COR-L47 (cell line): ENCODE measurements around the gene LMCD1.

ENCODE experiments used
- DNase-seq: peaks from one replicate; lab custom pipeline; 2025; lab: John Stamatoyannopoulos, UW

LMCD1 gene

DNA sequence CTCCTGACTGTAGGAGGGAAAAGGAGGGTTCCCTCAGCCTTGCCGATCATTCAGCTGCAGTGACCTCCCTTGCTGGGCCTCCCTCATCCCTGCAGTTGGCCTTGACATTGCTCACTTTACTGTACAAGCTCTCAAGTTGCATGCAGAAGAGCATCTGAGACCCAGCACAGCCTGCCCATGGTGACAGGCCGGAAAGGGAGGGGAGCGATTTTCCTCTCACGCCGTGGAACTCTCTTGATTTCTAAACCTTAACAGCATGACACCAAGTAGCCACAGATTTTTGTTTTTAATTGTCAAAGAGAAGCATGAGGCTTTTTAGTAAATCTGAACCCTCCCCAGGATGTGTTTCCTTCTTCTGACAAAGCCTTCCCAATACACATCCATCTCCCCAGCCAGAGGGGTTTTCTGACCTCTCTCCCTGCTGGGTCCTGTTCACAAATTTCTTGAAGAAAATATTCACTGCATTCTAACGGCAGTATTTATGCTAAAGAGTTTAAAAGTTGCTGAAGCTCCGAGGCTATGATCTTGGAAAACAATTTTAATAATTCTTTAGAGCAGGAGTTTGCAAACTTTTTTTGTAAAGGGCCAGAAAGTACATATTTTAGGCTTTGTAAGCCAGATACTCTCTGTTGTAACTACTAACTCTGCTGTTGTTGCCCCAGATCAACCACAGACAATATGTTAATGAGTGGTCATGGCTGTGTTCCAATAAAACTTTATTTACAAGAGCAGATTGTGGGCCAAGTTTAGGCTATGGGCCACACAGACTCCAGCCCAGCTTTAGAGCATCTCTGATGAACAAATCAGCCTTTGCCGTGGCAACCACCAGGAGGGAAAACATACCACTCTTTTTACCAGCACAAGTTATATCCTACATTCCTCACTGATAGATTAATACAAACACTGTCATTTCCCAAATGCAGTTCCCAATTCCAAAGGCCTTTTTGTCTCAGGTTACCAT is 34.8 kb downstream of the LMCD1 start:
- no peak for DNase-seq

DNA sequence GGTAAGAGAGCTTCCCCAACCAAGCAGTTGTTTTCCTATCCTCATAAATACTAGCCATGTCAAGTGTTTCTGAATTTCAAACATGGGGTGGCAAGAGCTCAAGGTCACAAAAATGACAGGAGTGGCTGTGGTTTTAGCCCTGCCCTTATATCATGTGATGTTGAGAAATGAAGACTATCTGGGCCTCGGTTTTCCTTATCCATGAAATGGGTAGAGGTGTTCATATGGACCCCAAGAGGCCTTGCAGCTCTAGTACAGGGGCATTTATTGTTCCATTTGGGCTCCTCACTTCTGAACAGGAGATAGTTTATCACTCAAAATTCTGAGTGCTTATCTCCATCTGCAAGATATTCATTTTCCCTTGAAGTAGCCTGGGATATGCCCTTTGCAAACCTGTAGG is 35.8 kb downstream of the LMCD1 start:
- no peak for DNase-seq

DNA sequence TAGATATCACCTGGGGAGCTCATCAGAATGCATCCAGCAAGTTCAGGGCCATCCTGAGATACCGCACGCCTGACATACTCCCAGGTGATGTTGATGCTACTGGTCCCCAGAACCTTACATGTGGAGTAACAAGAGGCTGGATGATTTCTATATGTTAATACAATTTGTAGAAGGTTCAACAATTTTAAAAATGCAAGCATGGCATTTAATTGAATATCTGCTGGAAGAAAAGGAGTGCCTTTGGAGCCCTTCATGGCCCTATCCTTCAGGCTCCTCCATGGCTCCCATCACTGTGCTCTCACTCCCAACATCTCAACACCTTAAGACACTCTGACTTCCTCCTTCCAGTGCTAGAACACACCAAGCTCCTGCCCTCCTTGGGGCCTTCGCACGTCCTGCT is 36.6 kb downstream of the LMCD1 start:
- no peak for DNase-seq

DNA sequence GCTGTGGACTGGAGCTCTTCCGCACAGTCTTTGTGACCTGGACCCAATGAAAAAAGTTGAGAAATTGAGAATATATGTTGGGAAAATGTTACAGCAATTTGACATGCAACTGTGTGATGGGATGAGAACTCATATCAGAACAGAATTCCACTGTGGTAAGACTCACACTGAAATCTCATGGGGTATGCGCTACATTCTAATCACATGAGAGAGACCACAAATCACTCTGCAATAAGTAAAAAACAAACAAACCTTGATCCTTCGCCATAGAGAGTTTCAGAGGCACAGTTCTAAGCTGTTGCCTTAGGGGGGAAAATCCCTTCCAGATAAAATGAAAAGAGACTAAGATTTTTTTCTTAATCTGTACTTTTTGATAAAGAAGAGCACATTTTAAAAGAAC is 37.3 kb downstream of the LMCD1 start:
- DNase-seq = no peak

DNA sequence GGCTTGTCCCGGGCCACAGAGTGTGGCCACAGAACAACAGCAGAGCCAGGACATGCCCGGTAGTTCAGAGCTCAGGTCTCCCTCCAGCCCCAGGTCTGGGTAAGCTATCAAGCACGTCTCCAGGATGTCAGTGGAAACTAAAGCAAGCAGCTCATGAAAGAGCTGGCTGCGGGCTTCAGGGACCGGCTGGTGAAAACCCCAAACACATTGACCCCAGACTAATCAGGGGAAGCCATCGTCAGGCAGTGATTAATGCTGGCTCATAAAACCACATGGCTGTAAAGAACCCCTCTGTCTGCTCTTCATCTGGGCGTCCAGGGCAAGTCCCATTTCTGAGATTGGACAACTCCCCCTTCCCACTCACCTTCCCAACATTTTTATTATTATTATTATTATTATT is 37.8 kb downstream of the LMCD1 start:
- DNase-seq = no peak

DNA sequence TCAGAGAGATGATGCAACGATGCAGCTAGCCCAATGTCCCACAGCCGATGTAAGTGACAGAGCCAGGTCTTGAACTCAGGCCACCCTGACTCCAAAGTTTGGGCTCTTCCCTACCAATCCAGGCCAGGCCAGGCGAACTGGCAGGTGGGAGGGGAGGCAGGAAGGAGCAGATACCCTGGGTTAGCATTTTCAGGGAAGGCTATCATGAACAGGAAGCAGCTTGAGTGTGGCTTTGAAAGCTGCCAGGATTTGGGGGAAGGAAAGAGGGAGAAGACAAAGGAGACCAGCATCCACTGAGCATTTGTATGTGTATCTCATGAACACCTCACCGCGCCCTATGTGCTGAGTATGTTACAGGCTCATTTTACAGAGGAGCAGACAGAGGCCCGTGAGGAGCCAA is 38.8 kb downstream of the LMCD1 start:
- no peak for DNase-seq

DNA sequence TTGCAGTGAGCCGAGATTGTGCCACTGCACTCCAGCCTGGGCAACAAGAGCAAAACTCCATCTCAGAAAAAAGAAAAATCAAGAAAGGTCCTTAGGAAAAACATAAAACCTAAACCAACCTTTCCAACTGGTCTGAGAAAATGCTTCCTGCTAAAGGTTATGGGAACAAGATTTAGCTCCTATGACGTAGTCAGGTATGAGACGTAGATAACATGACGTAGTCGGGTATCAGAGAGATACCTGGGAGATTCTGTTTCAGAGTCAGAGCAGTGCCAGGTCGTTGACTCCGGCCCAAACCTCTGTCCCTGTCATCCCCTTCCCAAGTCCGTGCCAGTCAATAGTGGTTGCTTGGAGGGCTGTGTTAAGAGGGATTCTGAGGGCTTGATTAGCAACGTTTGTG is 39.9 kb downstream of the LMCD1 start:
- DNase-seq = no peak

DNA sequence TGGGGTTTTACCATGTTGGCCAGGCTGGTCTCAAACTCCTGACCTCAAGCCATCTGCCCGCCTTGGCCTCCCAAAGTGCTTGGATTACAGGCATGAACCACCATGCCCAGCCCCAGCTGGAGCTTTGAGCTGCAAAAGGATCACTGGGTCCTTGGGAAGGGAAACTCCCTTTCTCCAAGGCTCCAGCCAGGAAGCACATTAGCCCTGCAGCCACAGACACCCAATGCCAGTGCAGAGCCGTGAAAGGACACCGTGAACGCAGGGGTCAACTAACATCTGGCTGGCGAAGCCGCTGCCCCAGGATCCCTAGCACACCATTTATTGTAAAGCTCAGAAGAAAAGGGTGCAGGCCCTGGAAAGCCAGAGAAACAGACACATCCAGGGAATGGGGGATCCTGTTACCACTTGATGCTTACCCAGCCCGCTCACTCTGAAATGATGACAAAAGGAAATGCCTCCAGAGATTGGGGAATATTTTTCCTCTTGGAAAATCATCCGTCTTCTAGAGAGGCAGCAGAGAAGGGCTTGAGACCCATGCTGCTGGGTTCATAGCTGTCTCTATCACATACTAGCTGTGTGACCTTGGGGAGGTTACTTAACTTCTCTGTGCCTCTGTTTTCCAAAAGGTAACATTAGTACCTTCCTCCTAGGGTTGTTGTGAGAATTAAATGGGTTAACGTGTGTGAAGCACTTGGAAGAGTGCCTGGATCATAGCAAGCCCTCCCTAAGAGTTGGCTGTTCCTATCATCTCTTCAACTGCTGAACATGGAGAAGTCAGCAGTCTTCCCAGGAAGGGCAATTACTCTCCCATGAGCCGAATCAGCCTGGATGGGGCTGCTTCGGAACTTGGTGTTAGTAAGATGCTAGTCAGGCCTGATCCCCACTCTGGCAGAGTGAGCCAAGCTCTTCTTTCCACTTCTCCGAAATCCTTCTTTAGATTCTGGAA is 40.8 kb downstream of the LMCD1 start:
- no peak for DNase-seq

DNA sequence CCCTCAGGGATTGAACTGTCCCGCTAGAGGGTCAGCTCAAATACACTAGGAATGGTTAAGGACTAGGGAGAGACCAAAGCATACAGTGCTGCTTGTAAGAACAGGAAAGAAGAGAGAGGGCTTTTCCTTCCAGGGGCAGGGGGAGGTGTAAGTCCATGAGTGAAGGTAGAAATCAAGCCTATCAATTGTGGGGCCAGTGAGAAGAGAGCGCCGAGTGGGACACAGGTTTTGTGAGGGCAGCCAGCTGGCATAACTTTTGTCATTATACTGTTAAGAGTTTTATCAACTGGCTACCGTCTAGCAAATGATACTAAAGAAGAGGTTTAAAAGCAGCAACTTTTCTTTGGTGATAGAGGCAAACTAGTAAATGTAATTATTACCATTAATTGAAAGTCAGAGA is 45.0 kb downstream of the LMCD1 start:
- no peak for DNase-seq

DNA sequence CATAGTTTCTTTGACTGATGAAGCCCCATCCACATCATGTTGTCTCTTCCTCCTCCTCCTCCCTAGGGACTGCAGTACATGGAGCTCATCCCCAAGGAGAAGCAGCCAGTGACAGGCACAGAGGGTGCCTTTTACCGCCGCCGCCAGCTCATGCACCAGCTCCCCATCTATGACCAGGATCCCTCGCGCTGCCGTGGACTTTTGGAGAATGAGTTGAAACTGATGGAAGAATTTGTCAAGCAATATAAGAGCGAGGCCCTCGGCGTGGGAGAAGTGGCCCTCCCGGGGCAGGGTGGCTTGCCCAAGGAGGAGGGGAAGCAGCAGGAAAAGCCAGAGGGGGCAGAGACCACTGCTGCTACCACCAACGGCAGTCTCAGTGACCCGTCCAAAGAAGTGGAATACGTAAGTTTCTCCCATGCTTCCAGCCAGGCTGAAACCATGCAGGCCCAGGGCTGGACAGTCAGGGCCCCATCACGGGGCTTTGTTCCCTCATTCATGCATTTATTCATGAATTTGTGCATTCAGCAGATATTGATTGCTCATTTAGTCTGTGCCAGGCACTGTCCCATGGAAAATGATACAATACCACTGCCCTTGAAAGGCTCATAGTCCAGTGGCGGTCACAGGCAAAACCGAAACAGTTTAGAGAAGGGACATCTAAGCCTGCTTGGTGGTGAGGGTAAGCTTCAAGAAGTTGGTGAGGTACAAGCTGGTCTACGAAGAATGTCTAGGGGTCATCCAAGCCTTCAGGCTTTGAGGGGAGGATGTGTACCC is 47.1 kb downstream of the LMCD1 start:
- DNase-seq = no peak

DNA sequence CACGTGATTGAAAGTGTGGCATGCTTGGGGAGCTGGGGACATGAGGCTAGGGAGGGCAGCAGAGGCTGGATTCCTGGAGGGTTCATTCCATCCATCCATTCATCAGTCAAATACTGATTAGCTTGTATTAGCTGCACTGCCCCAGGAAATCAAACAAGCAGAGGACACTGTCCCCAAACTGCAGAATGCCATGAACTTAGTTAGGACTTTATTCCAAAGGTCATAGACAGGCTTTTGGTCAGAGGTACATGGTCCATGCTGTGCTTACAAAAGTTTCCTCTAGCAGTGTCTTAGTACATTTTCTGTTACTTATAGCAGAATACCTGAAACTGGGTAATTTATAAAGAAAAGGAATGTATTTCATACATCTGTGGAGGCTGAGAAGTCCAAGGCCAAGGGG is 47.7 kb downstream of the LMCD1 start:
- DNase-seq = no peak

DNA sequence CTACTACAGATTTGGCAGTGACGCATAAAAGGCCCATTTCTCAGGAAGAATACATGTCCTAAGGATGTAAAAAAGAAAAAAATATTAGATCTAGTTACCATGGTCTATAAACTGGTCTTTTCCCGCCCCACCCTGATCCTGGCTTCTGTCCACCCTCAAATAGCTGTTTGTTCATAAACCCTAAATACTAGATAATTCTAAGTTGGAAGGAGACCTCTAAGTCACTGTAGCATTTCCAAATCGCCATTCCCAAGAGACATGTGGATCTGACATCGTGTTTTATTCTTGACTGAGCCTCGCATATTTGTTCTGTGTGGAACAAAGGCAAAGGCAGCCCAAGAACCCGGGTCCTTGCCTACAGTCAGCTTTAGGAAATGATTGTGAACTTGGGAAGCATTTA is 49.0 kb downstream of the LMCD1 start:
- no peak for DNase-seq

DNA sequence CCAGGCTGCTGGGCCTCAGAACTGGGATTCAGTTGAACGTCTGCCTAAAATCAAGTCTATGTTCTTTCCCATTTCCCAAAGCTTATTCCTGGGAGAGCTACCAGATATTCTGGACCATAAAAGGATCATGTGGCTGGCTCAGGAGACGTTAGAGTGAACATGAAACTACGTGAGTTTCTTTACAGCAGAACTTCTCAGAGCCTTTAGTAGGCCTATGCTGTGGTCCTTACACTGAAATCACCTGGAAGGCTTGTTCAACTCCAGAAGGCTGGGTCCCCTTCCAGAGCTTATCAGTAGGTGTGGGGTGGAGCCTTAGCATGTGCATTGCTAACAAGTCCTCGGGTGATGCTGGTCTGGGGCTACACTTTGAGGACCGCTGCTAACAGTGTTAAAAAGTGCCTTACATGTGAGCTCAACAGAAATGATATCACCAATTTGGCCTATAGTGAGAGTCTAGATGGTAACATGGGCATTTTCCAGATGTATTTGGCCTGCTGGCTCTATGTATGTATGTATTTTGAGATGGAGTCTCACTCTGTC is 50.7 kb downstream of the LMCD1 start:
- DNase-seq = no peak

DNA sequence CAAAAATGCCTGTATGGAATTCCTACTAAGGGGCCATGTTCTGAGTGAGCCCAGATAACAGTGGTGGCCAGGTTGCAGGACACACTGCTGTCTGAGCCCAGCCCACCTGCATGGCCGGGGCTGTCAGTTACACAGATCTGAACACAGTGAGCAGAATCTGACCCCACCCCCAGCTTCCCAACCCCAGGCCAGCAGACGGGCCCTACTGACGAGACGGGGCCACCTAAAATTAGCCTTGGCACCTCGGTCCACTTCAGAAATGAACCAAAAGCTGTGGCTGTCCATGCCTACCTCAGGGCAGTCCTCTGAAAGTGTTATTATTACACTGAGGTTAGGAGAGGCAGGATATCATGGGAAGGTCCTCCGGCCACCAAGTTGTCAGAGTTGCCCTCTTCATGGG is 51.8 kb downstream of the LMCD1 start:
- DNase-seq = no peak

DNA sequence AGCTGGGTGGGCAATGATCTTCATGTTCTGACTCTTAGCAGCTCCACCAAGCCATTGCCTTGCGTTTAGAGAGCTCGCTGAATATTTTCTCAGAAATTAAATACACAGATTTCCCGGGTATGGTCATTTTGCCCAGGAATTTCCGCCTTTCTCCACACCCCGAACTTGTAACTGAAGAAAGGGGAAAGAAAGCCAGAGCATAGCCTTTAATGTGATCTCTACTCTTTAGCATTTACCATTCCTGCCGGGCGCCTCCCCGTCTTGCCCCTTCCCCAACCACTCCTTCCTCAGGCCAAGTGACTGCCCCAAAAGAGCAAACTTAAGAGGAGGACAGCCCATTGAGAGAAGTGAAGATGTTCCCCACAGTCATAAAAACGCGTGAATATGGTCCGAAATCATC is 53.1 kb downstream of the LMCD1 start:
- no peak for DNase-seq

DNA sequence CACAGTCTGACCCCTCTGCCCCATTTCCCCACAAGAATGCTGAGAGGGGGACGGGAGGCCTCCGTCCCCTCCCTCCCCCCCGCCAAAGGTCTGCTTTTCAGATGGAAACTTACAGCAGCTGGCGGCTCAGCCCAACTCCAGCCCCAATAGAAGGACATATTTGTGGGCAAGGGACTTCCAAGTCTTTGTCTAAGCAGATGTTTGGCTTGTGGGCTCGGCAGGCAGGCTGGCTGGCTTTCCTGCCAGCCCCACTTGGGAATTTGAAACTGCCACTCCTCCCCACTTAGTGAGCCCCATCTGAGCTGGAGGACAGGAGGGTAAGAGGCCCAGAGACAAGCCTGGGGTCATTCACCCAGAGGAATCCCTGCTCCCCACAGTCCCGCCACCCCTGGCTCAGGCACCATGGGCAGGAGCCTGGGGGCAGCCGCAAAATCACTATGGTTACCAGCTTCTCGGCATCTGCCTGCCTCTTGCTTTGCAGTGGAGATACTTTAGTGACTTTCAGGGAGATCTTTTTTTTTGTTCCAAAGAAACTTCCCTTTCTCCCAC is 53.6 kb downstream of the LMCD1 start:
- DNase-seq = no peak

DNA sequence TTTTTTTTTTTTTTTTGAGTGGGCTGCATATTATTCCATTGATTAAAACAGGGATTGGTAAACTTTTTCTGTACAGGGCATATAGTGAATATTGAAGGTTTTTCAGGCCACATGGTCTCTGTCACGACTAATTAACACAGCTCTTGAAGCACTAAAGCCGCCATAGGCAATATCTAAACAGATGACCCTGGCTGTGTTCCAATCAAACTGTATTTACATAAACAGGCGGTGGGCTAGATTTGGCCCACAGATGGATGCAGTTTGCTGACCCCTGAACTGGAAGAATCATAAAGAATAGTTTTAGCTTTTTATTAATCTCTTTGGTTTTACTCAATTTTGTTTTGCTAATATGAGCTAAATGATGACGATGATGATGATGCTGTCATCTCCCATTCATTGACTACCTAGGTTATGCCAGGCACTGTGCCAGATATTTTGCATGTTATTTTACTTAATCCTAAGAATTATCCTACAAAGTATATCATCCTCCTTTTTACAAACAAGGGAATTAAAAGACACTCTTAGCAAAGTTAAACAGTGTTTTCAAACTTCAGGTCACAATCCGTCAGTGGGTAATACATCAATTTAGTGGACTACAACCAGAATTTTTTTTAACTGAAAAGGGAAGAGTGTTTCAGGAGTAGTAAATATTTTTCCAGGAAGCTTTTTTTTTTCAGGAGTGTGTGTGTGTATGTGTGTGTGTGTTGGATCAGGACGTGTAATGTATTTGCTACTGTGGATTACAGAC is 54.3 kb downstream of the LMCD1 start:
- DNase-seq = no peak

DNA sequence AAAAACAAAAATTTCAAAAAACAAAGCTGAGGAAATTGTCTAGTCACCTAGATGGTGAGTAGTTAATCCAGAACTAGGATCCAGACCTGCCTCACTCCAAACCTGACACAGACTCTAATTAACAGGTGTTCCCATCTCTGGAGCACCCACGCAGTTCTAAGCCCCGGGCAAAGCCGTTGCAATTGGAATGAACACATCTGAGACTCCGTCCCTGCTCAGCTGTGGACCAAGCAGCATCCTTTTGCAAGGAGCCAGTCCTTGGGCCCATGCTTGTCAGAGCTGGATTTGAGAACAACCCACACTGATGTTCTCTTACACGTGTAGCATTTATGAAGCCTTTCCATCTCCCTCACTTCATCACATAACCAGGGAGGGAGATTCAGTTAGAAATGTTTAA is 54.8 kb downstream of the LMCD1 start:
- no peak for DNase-seq

DNA sequence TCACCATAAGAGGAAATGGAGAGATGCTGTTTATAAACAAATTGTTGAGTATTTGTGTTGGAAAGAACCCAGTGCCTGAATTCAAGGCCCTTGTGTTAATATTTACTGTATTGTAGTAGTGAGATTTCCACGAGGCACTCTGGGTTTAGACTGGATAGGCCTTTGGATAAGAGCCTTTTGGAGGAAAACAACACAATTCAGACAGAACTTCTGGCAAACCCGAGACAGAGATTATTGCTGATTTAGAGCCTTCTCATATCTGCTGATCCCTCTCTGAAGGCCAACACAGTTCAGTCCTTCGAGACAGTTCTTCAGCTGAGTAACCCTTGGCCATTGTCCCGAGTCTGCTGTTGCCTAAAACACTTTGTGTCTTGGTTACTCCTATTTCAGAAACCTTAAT is 55.7 kb downstream of the LMCD1 start:
- DNase-seq = no peak

DNA sequence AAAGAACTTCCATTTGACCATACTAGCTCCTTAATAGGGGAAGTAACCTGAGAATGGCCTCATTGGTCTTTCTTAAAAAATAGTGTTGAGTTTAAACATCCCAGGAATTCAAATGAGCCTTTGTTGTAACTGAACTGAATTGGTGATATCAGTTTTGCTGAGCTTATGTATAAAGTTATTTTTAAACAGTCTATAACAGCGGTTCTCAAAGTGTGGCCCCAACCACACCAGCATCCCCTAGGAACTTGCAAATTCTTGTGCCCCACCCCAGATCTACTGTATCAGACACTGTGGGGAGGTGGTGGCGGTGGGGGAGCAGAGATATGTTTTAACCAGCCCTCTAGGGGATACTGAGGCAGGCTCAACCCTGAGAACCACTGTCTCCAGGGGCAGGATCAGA is 57.0 kb downstream of the LMCD1 start:
- DNase-seq = no peak

DNA sequence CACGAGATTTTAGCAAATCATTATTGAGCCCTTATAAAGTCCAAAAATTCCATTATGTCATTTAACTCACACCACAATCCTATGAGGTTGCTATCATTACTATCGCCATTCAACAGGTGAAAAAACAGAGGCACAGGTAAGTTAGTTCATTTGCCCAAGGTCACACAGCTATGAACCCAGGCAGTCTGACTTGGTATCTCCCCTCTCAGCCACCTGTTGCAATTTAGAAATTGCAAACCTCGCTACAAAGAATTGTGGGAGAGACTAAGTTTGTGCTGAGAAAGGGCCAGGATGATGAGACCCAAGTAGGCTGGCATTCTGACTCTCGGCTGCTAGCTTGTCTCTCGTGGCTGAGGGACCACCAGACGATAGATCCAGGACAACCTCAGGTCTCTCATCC is 57.7 kb downstream of the LMCD1 start:
- no peak for DNase-seq
